Measurements from ENCODE around the gene RGS4.

The RGS4 gene

GRCh38 chr1:163093169-163093568 is 24.0 kb downstream of the RGS4 start:
- no peak for DNase-seq (ENCODE audit: low read depth)
- H3K4me3 ChIP-seq (ENCODE audit: low read depth, low read length): no peak overlapping the region
- no peak for TF ChIP-seq CTCF (IDR thresholded peaks at IDR 0.05; ENCODE audit: control insufficient read depth, extremely low read depth, insufficient read depth)

GRCh38 chr1:163093579-163093978 is 24.4 kb downstream of the RGS4 start:
- no peak for DNase-seq (ENCODE audit: low read depth)
- no peak for TF ChIP-seq CTCF (IDR thresholded peaks at IDR 0.05; ENCODE audit: control insufficient read depth, extremely low read depth, insufficient read depth)
- H3K4me3 ChIP-seq (ENCODE audit: low read depth, low read length): no peak overlapping the region

- H3K4me3 ChIP-seq (ENCODE audit: low read depth, low read length): no peak overlapping the region
- TF ChIP-seq CTCF (IDR thresholded peaks at IDR 0.05; ENCODE audit: control insufficient read depth, extremely low read depth, insufficient read depth): no peak
- no peak for DNase-seq (ENCODE audit: low read depth)
Observed at GRCh38 chr1:163094182-163094581, 25.0 kb downstream of the RGS4 start.

GRCh38 chr1:163094589-163094988 is 25.4 kb downstream of the RGS4 start:
- DNase-seq (ENCODE audit: low read depth): no peak
- no peak for TF ChIP-seq CTCF (IDR thresholded peaks at IDR 0.05; ENCODE audit: control insufficient read depth, extremely low read depth, insufficient read depth)
- no peak overlapping the region for H3K4me3 ChIP-seq (ENCODE audit: low read depth, low read length)

GRCh38 chr1:163095213-163095612 is 26.1 kb downstream of the RGS4 start:
- DNase-seq (ENCODE audit: low read depth): peak; percentile 37
- no peak for TF ChIP-seq CTCF (IDR thresholded peaks at IDR 0.05; ENCODE audit: control insufficient read depth, extremely low read depth, insufficient read depth)
- no peak overlapping the region for H3K4me3 ChIP-seq (ENCODE audit: low read depth, low read length)

GRCh38 chr1:163102590-163102989 is 33.4 kb downstream of the RGS4 start:
- no peak for TF ChIP-seq CTCF (IDR thresholded peaks at IDR 0.05; ENCODE audit: control insufficient read depth, extremely low read depth, insufficient read depth)
- no peak overlapping the region for H3K4me3 ChIP-seq (ENCODE audit: low read depth, low read length)
- DNase-seq (ENCODE audit: low read depth): no peak

- DNase-seq (ENCODE audit: low read depth): no peak
- H3K4me3 ChIP-seq (ENCODE audit: low read depth, low read length): no peak overlapping the region
- TF ChIP-seq CTCF (IDR thresholded peaks at IDR 0.05; ENCODE audit: control insufficient read depth, extremely low read depth, insufficient read depth): no peak
Observed at GRCh38 chr1:163104385-163105099, 35.4 kb downstream of the RGS4 start.
